ENCODE results near the gene ZNRF4. TPM values are rescaled to one million over a fixed set of nuclear protein-coding genes. Genes with fewer than 3 reads are reported as not detected.

ZNRF4 gene
- total and polyA plus RNA-seq, 2 of the 8 experiments (the other 6 are each of a cell fraction or from before 2014, with no cell fraction given) = not detected

DNA sequence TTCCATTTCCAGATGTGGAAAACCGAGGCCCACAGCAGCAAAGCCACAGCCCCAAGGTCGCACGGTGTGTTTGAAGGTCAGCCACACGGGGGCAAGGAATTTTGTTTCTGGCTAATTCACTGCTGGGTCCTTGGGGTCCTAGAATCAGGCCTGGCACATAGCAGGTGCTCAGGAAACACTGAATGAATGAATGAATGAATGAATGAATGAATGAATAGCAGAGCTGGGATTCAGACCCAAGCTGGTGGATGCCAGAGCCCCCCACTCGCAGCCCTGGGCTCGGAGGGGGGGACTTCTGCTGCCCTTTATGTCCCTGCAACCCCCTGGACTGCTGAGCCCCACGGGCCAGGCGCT lies 37.0 kb downstream of the ZNRF4 start:
- H4K8ac ChIP-seq (ENCODE audit: extremely low read depth, insufficient read depth, low read length) = no peak overlapping the region; the same call in 1 of the 2 replicates
- no peak overlapping the region for H3K4me3 ChIP-seq (ENCODE audit: extremely low read depth in 1 of 4, insufficient read depth in 2 of 4, low read depth in 3 of 4, low read length in 4 of 4)
- no peak overlapping the region for H2AK5ac ChIP-seq (ENCODE audit: low read depth, low read length)
- WGBS, 2 experiments (ENCODE audit: extremely low coverage in 1 of 2, insufficient coverage in 1 of 2, insufficient read length in 1 of 2, insufficient replicate concordance in 2 of 2, low coverage in 1 of 2, low lambda C conversion rate in 2 of 2, missing lambda C conversion rate in 1 of 2) = 84% methylated on average over 8 of the region's 8 CpGs; no CpG with 5 or more reads in 1 of the 2 experiments
- H3K79me1 ChIP-seq (ENCODE audit: low read depth, low read length) = no peaks in the 10 kb centered on the region
- H2BK120ac ChIP-seq (replicated peaks; ENCODE audit: low read depth, low read length) = no peak overlapping the region
- no peak overlapping the region for H3K9ac ChIP-seq (replicated peaks in 1 of 4; ENCODE audit: extremely low read depth in 1 of 4, low read depth in 3 of 4, low read length in 3 of 4)
- peaks cover 4 to 8% of the 10 kb centered on the region in 2 experiments for H4K20me1 ChIP-seq (replicated peaks in 1 of 2; ENCODE audit: control insufficient read depth in 1 of 2, insufficient read depth in 2 of 2, low read length in 2 of 2)
- FAIRE-seq = no peak
- H4K5ac ChIP-seq (ENCODE audit: insufficient read length, low read depth, low read length) = no peak overlapping the region
- H3K56ac ChIP-seq (replicated peaks; ENCODE audit: insufficient read length, low read depth, low read length) = no peak overlapping the region
- TF ChIP-seq SIRT6 (IDR thresholded peaks at IDR 0.05; ENCODE audit: low read length) = no peak
- no peak for TF ChIP-seq TAF7 (optimal IDR thresholded peaks at IDR 0.05; ENCODE audit: borderline replicate concordance, low read depth, low read length)
- no peak for TF ChIP-seq CHD2 (IDR thresholded peaks at IDR 0.05; ENCODE audit: low read length)
- no peak for TF ChIP-seq CREB1 (IDR thresholded peaks at IDR 0.05)
- no peak overlapping the region for H3K4me2 ChIP-seq (ENCODE audit: insufficient read depth in 1 of 2, low read depth in 2 of 2, low read length in 2 of 2)
- H2BK5ac ChIP-seq (ENCODE audit: low read depth, low read length) = no peak overlapping the region
- H3K14ac ChIP-seq (ENCODE audit: insufficient read length) = no peak overlapping the region
- H3K36me3 ChIP-seq (ENCODE audit: control insufficient read depth in 2 of 4, insufficient read depth in 4 of 4, low read length in 3 of 4) = no peaks in the 10 kb centered on the region
- DNase-seq (ENCODE audit: low read depth in 1 of 2, low spot score in 2 of 2) = no peak
- peaks cover 0 to 6% (median 1%) of the 10 kb centered on the region in 4 experiments; a peak in 2 of 7 replicates for H3K4me1 ChIP-seq (replicated peaks in 1 of 4; ENCODE audit: control insufficient read depth in 3 of 4, insufficient read depth in 4 of 4, low read length in 3 of 4)
- POLR2A ChIA-PET (ENCODE audit: partially characterized antibody) = interaction anchor here (0.7 kb wide), 1 partner anchor 516 kb away, joined by 3 read pairs; no protein-coding TSS in a partner anchor
- no peaks in the 10 kb centered on the region for H3K9me3 ChIP-seq (ENCODE audit: insufficient read depth in 2 of 2, low read depth in 1 of 2, low read length in 1 of 2)
- CTCF ChIA-PET (ENCODE audit: partially characterized antibody) = interaction anchor here (0.6 to 4.4 kb wide), 3 partner anchors 12 to 19 kb away, joined by 3 to 11 read pairs (median 3); no protein-coding TSS in a partner anchor
- no peak overlapping the region for H3K4ac ChIP-seq (replicated peaks; ENCODE audit: insufficient read length, low read depth, low read length)
- H2AFZ ChIP-seq (ENCODE audit: low read length) = no peak overlapping the region
- no peak overlapping the region for H4K91ac ChIP-seq (replicated peaks; ENCODE audit: insufficient read length, low read length)
- no peak overlapping the region for H2BK15ac ChIP-seq (ENCODE audit: low read length)
- no peak overlapping the region for H3K18ac ChIP-seq (ENCODE audit: extremely low read depth, low read length)
- H3K23ac ChIP-seq (ENCODE audit: insufficient read length) = no peak overlapping the region
- no peaks in the 10 kb centered on the region for H3K23me2 ChIP-seq (ENCODE audit: low read depth, low read length)
- no peak overlapping the region for H2BK12ac ChIP-seq (ENCODE audit: low read depth, low read length)
- no peak overlapping the region for H3K27ac ChIP-seq (ENCODE audit: low read depth, low read length)
- peaks cover 7 to 29% (median 24%) of the 10 kb centered on the region in 4 experiments for H3K27me3 ChIP-seq (replicated peaks in 1 of 4; ENCODE audit: control insufficient read depth in 3 of 4, extremely low read depth in 1 of 4, insufficient read depth in 3 of 4, low read length in 3 of 4)
- H3K79me2 ChIP-seq (ENCODE audit: control insufficient read depth in 1 of 2, insufficient read depth in 2 of 2, low read length in 2 of 2) = no peaks in the 10 kb centered on the region
- H2BK20ac ChIP-seq (ENCODE audit: low read length) = no peak overlapping the region
